ENCODE measurements around the gene B3GALT6.

GRCh38 chr1:1183221-1183747, 48.8 kb upstream of the B3GALT6 start:
- TF ChIP-seq PAX5 (IDR thresholded peaks at IDR 0.05; ENCODE audit: insufficient read depth, low read length, severe bottlenecking) (no peak), POLR2A (IDR thresholded peaks at IDR 0.05; ENCODE audit: low read depth, low read length) (no peak)

All from GM12891 (cell line).